WERI-Rb-1 (cell line): Measurements from ENCODE around the gene AOPEP.

Experiments used
- DNase-seq: peaks from one replicate; pipeline ENCODE4 v3.0.0-alpha.2; 2020
- H3K27ac ChIP-seq: fragments of 250-450 bp; sonication (Bioruptor Pico); 2 replicates; pipeline ENCODE4 v1.5.1; 2020; ENCODE audit warnings: mild to moderate bottlenecking, moderate library complexity
- H3K27me3 ChIP-seq: fragments of 250-450 bp; sonication (Bioruptor Pico); 2 replicates; pipeline ENCODE4 v1.5.1; 2021; ENCODE audit warnings: mild to moderate bottlenecking, low read depth, moderate library complexity; ENCODE audit not compliant: insufficient read depth, severe bottlenecking
- H3K36me3 ChIP-seq: fragments of 250-450 bp; sonication (Bioruptor Pico); 2 replicates; pipeline ENCODE4 v1.5.1; 2020; ENCODE audit warnings: mild to moderate bottlenecking, moderate library complexity
- H3K4me3 ChIP-seq: 2 replicates; pipeline ENCODE4 v1.5.1; 2011; ENCODE audit warnings: low read depth, mild to moderate bottlenecking, control low read depth, low read length
- H3K9me3 ChIP-seq: fragments of 250-450 bp; sonication (Bioruptor Pico); 2 replicates; pipeline ENCODE4 v1.5.1; 2021; ENCODE audit warnings: mild to moderate bottlenecking, moderate library complexity; ENCODE audit not compliant: severe bottlenecking
- CTCF ChIP-seq: IDR thresholded peaks from 2 replicates; pipeline ENCODE4 v1.5.1; 2011; ENCODE audit warnings: low read depth, mild to moderate bottlenecking, control low read depth, inconsistent platforms, low read length

Gene AOPEP

GRCh38 chr9:95077053-95077765 is 350.7 kb downstream of the AOPEP start:
- no peak for DNase-seq
- H3K36me3 ChIP-seq = peaks cover 52% of the 10 kb centered on the region
- TF ChIP-seq CTCF = no peak
- H3K9me3 ChIP-seq = no peaks in the 10 kb centered on the region
- no peak overlapping the region for H3K4me3 ChIP-seq
- no peaks in the 10 kb centered on the region for H3K27me3 ChIP-seq
- H3K27ac ChIP-seq = no peak overlapping the region

GRCh38 chr9:95077766-95078370 is 351.4 kb downstream of the AOPEP start:
- peaks cover 54% of the 10 kb centered on the region for H3K36me3 ChIP-seq
- no peaks in the 10 kb centered on the region for H3K27me3 ChIP-seq
- TF ChIP-seq CTCF = no peak
- no peak overlapping the region for H3K27ac ChIP-seq
- H3K9me3 ChIP-seq = no peaks in the 10 kb centered on the region
- no peak overlapping the region for H3K4me3 ChIP-seq
- DNase-seq = no peak

GRCh38 chr9:95078511-95078910 is 352.0 kb downstream of the AOPEP start:
- Histone ChIP-seq H3K36me3 (peaks cover 54% of the 10 kb centered on the region), H3K27ac (no peak overlapping the region), H3K4me3 (no peak overlapping the region), H3K27me3 (no peaks in the 10 kb centered on the region), H3K9me3 (no peaks in the 10 kb centered on the region)
- no peak for TF ChIP-seq CTCF
- DNase-seq = no peak

- Histone ChIP-seq H3K27ac (no peak overlapping the region), H3K4me3 (no peak overlapping the region), H3K36me3 (peaks cover 51% of the 10 kb centered on the region), H3K27me3 (no peaks in the 10 kb centered on the region), H3K9me3 (no peaks in the 10 kb centered on the region)
- DNase-seq = no peak
- no peak for TF ChIP-seq CTCF
These were observed 352.4 kb downstream of the AOPEP start for GRCh38 chr9:95078939-95079338.

GRCh38 chr9:95079461-95079860 is 353.0 kb downstream of the AOPEP start:
- no peak for DNase-seq
- H3K36me3 ChIP-seq = peaks cover 54% of the 10 kb centered on the region
- H3K27ac ChIP-seq = no peak overlapping the region
- H3K27me3 ChIP-seq = no peaks in the 10 kb centered on the region
- H3K4me3 ChIP-seq = no peak overlapping the region
- H3K9me3 ChIP-seq = no peaks in the 10 kb centered on the region
- no peak for TF ChIP-seq CTCF
